Measurements from ENCODE around the gene MARK1. TPM values are rescaled to one million over a fixed set of nuclear protein-coding genes. Genes with fewer than 3 reads are reported as not detected.

MARK1 gene
- total RNA-seq, 1 donor from 2014 or later = 6.1 TPM

Other genes with a start within 250 kb of the MARK1 start
- 2.5 TPM for gene C1orf115, start 162.2 kb downstream of the MARK1 start, total RNA-seq
- gene MTARC2, start 220.2 kb downstream of the MARK1 start, total RNA-seq = 3.0 TPM

Measured in esophagus mucosa (tissue), 1 donor.